Endothelial cell of umbilical vein (primary cell): Measurements from ENCODE around the gene CCDC184. TPM values are rescaled to one million over a fixed set of nuclear protein-coding genes. Genes with fewer than 3 reads are reported as not detected.

Experiments
- BruUV-seq: library from RNA; stranded (reverse); fragments of 400-500 nt; replicated peaks from 2 replicates; lab custom pipeline; 2021; lab: Mats Ljungman, UMichigan
- CTCF ChIA-PET: fragments of 300-600, 350-600 bp; sonication (Branson Sonifier 250); formaldehyde crosslinking; loops from one replicate; lab custom pipeline; 2021; ENCODE audit warnings: antibody characterized with exemption, inconsistent platforms; lab: Charles Lee
- POLR2A ChIA-PET: fragments of 300-600, 350-600 bp; sonication (Branson Sonifier 250); formaldehyde crosslinking; loops from one replicate; lab custom pipeline; 2021; ENCODE audit warnings: antibody characterized with exemption, inconsistent platforms; lab: Charles Lee
- DNase-seq: peaks from one replicate; pipeline ENCODE4 v3.0.0-alpha.2; 2011; ENCODE audit warnings: low read depth, low spot score
- FAIRE-seq: peaks from 2 replicates; lab custom pipeline; 2011; peaks lifted over from hg19 to GRCh38; lab: Jason Lieb, UNC
- H2AFZ ChIP-seq: 2 replicates; pipeline ENCODE4 v1.6.0; 2012; ENCODE audit warnings: low read depth, low read length, control low read depth, inconsistent platforms
- H3K27ac ChIP-seq: 2 replicates; pipeline ENCODE4 v1.5.1; 2011; ENCODE audit warnings: low read depth, mild to moderate bottlenecking, control low read depth, low read length, moderate library complexity; ENCODE audit not compliant: insufficient read depth
- H3K27me3 ChIP-seq, 2 experiments: 2 replicates each; pipeline versions ENCODE4 v1.6.0 to v1.6.1; 2011; ENCODE audit warnings: low read length in 2 of 2, mixed read lengths in 1 of 2; ENCODE audit not compliant: control insufficient read depth in 2 of 2, insufficient read depth in 2 of 2
- H3K36me3 ChIP-seq, 2 experiments: 2 replicates in 1 of 2; 3 replicates in 1 of 2; pipeline ENCODE4 v1.5.1; 2011; ENCODE audit warnings: low read length in 2 of 2, mild to moderate bottlenecking in 1 of 2, moderate library complexity in 1 of 2; ENCODE audit not compliant: control insufficient read depth in 2 of 2, insufficient read depth in 2 of 2; ENCODE audit errors: extremely low read depth in 1 of 2
- H3K4me1 ChIP-seq: 3 replicates; pipeline ENCODE4 v1.5.1; 2011; ENCODE audit warnings: mild to moderate bottlenecking, low read length; ENCODE audit not compliant: control insufficient read depth, insufficient read depth; ENCODE audit errors: extremely low read depth
- H3K4me2 ChIP-seq: 2 replicates; pipeline ENCODE4 v1.6.1; 2011; ENCODE audit warnings: low read length, control low read depth, mixed read lengths; ENCODE audit not compliant: insufficient read depth
- H3K4me3 ChIP-seq, 3 experiments: fragments of 200-600 bp in 1 of 3; sonication (generic), shearing (Covaris generic) in 1 of 3; replicated peaks in 1 of 3; 2 replicates each; pipeline ENCODE4 v1.5.1; 2011 to 2016; ENCODE audit warnings: control low read depth in 3 of 3, low read length in 3 of 3, mild to moderate bottlenecking in 2 of 3, inconsistent platforms in 1 of 3, low read depth in 1 of 3, moderate library complexity in 1 of 3; ENCODE audit not compliant: insufficient read depth in 1 of 3
- H3K79me2 ChIP-seq: 2 replicates; pipeline ENCODE4 v1.6.0; 2012; ENCODE audit warnings: low read length, inconsistent platforms; ENCODE audit not compliant: control insufficient read depth, insufficient read depth
- H3K9ac ChIP-seq: replicated peaks from 2 replicates; pipeline ENCODE3; 2011; ENCODE audit warnings: low read length, control low read depth; ENCODE audit not compliant: insufficient read depth; ENCODE audit errors: extremely low read depth
- H3K9me1 ChIP-seq: replicated peaks from 3 replicates; pipeline ENCODE4 v1.6.0; 2011; ENCODE audit warnings: mild to moderate bottlenecking, low read length; ENCODE audit not compliant: control insufficient read depth, insufficient read depth; ENCODE audit errors: extremely low read depth
- H3K9me3 ChIP-seq: replicated peaks from 2 replicates; pipeline ENCODE4 v1.5.1; 2012; ENCODE audit warnings: low read length, inconsistent platforms; ENCODE audit not compliant: control insufficient read depth, insufficient read depth
- H4K20me1 ChIP-seq: replicated peaks from 2 replicates; pipeline ENCODE3; 2011; ENCODE audit warnings: mild to moderate bottlenecking, low read length; ENCODE audit not compliant: control insufficient read depth, insufficient read depth; ENCODE audit errors: extremely low read depth
- CTCF ChIP-seq, 2 donors: IDR thresholded peaks; 1 replicate in 1 of 2; 2 replicates in 1 of 2; pipeline ENCODE4 v1.5.1; 2011; ENCODE audit warnings: low read length in 2 of 2, mild to moderate bottlenecking in 2 of 2, moderate library complexity in 2 of 2, control low read depth in 1 of 2, inconsistent platforms in 1 of 2, low read depth in 1 of 2; ENCODE audit not compliant: insufficient read depth in 1 of 2; ENCODE audit errors: extremely low read depth in 1 of 2
- EZH2 ChIP-seq: IDR thresholded peaks from 2 replicates; pipeline ENCODE4 v1.6.1; 2012; ENCODE audit warnings: borderline replicate concordance, low read depth, mild to moderate bottlenecking, moderate library complexity, low read length, inconsistent platforms; ENCODE audit not compliant: severe bottlenecking
- FOS ChIP-seq: IDR thresholded peaks from 2 replicates; pipeline ENCODE4 v1.6.1; 2011; ENCODE audit warnings: mild to moderate bottlenecking, low read length, moderate library complexity, borderline replicate concordance; ENCODE audit not compliant: insufficient read depth
- GATA2 ChIP-seq: IDR thresholded peaks from 2 replicates; pipeline ENCODE4 v1.7.0; 2011; ENCODE audit warnings: low read depth, mild to moderate bottlenecking, moderate library complexity, mixed read lengths, low read length; ENCODE audit not compliant: insufficient read length, insufficient read depth
- JUN ChIP-seq: IDR thresholded peaks from 2 replicates; pipeline ENCODE4 v1.6.1; 2011; ENCODE audit warnings: borderline replicate concordance, low read depth; ENCODE audit not compliant: insufficient read length, insufficient read depth
- MAX ChIP-seq: IDR thresholded peaks from 2 replicates; pipeline ENCODE4 v1.6.1; 2011; ENCODE audit not compliant: insufficient read depth, insufficient read length
- MYC ChIP-seq: IDR thresholded peaks from one replicate; pipeline ENCODE4 v1.6.1; 2011; ENCODE audit warnings: mild to moderate bottlenecking, low read depth, low read length
- POLR2A ChIP-seq: IDR thresholded peaks from 2 replicates; pipeline ENCODE4 v1.6.1; 2012; ENCODE audit warnings: low read depth, mild to moderate bottlenecking, control low read depth, low read length
- POLR2AphosphoS5 ChIP-seq: IDR thresholded peaks from 2 replicates; pipeline ENCODE4 v1.6.1; 2012; ENCODE audit warnings: low read depth, mild to moderate bottlenecking, control low read depth, low read length, moderate library complexity; ENCODE audit not compliant: insufficient read depth
- dilution Hi-C: fragments of 300-500 bp; cut with MboI; formaldehyde crosslinking; loops from one replicate; pipeline ENCODE4 v1.15.0; 2019; ENCODE audit warnings: low sequenced_read_pairs; ENCODE audit not compliant: extremely low pct_ligation_motif_present
- intact Hi-C: fragments of 100-400 bp; cut with micrococcal nuclease; formaldehyde crosslinking; loops from one replicate; pipeline ENCODE4 v1.10.0; 2022
- polyA plus RNA-seq, 4 experiments: library from polyadenylated mRNA; depleted of rRNA in 3 of 4; stranded (reverse) in 3 of 4; unstranded in 1 of 4; fragments of >200 nt; gene quantifications; 2 replicates each; pipeline versions ENCODE4 v1.2.1 to v1.2.3, GENCODE V29; 2011 to 2012; ENCODE audit warnings: missing spikeins in 1 of 4
- total RNA-seq: library from RNA; stranded (reverse); gene quantifications from 2 replicates; pipeline ENCODE4 v1.2.3, GENCODE V29; 2021

The CCDC184 gene
- total and polyA plus RNA-seq, 2 donors (not counting 3 experiments of a cell fraction or from before 2014, with no cell fraction given): 0.18 to 0.39 TPM

- Histone ChIP-seq H3K4me3 (no peak overlapping the region), H3K36me3 (peaks cover 19 to 34% of the 10 kb centered on the region in 2 experiments), H3K9me1 (no peaks in the 10 kb centered on the region), H3K4me2 (no peak overlapping the region), H3K9ac (no peak overlapping the region), H3K79me2 (no peaks in the 10 kb centered on the region), H3K27ac (no peak overlapping the region), H3K4me1 (no peaks in the 10 kb centered on the region), H2AFZ (no peak overlapping the region), H4K20me1 (peaks cover 2% of the 10 kb centered on the region), H3K9me3 (no peaks in the 10 kb centered on the region), H3K27me3 (no peaks in the 10 kb centered on the region)
- DNase-seq (no peak), FAIRE-seq (no peak)
- dilution Hi-C loops (no loop called here), intact Hi-C loops (no loop called here)
- CTCF ChIA-PET: interaction anchor here (0.6 to 1.2 kb wide), 4 partner anchors 14 to 24 kb away, joined by 3 to 4 read pairs (median 3); partner anchors contain the start of genes ASB8 and PFKM
- no TSS peak for BruUV-seq
- TF ChIP-seq POLR2AphosphoS5 (no peak), JUN (no peak), GATA2 (no peak), EZH2 (no peak), CTCF (IDR thresholded peaks at IDR 0.05; ENCODE audit: extremely low read depth in 1 of 2, insufficient read depth in 1 of 2, low read depth in 1 of 2, low read length in 2 of 2) (no peak), MAX (no peak), POLR2A (no peak), MYC (no peak), FOS (no peak)
- POLR2A ChIA-PET: no interaction called here
Observed at GRCh38 chr12:48142818-48143674, 40.4 kb upstream of the CCDC184 start.
